HG03097 (cell line): Measurements from ENCODE around the gene BACH2.
"Not testable (repeated sequence)": the region's sequence is repeated elsewhere in the genome, so short reads cannot be mapped to it uniquely, and the experiment has no call there.

Source experiments
- ATAC-seq: cut with Tn5 transposase; IDR thresholded peaks from one replicate; pipeline ENCODE4 v1.9.1; 2021; ENCODE audit not compliant: unreplicated experiment, low FRiP score

BACH2 gene

DNA sequence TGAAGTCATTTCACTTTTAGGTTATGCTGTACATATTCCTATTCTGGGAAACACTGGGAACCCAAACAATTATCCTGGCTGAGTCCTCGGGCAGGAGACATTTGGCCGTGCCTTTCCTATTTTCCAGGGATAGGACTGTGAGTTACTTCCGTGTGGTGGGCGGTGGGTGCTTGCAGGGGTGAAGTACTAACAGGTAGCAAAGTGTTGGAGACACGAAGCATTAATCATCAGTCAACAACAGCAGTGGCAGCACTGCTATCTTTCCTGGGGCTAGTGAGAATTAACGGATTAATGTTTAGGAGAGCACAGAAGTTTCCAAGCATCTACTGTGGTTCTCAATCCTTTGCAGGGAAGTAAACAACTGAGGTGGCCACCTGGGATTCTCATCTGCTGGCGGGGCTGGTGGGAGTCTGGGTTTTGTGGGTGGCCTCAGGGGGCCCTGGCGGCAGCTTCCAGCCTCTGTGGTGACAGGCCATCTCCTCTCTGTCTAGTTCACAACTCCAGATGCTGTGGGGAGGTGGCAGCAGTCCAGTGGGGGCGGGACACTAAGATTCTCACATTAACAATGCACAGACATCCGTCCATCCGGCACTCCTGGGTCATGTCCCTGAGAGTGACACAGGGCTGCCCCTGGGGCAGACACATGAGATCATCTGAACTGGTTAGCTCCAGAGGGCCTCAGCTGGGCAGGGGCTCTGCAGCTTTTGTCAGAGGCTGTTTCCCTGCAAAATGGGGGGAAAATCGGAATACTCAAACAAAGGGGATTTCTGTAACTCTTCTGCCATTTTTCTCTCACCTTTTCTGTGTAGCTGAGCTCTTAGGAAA, 311.5 kb downstream of the BACH2 start:
- no peak for ATAC-seq

DNA sequence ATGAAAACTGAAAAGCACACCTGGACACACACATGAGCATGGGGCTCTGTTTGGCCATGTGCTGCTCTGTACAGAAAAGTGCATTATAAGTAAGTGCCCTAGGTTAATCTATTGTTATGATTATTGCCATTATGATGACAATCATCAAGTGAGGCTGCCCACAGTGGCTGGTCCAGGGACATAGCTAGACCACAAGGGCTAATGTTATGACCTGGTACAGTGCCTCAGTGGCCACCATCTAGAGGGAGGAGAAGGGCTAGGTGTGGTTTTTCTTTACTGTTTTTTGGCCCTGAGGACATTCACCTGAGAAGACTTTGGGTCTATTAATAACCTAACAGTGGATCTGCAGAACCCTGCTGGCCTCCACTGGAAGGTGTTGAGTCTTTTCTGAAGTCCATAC, 316.3 kb downstream of the BACH2 start:
- ATAC-seq, result no peak

- no peak for ATAC-seq
These were observed 317.0 kb downstream of the BACH2 start for GRCh38 chr6:89979481-89980119.

DNA sequence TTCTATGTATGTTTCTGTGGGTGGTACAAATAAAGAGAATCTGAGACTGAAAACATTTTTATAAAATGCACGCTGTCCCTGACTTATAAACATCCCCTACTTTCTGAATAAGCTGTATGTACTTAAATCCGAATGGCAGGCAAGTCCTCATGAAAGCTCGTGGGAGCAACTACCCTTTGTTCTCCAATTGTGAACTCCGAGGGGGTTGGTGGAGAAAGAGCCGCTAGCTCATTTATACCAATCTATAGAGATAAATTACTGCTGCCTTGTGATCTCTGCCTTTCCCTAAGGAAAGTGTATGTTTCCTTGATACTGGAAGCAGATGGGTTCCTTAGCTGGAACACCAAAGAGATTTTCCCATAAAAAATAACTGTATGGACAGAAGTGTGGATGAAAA, 317.9 kb downstream of the BACH2 start:
- ATAC-seq, result no peak

- no peak for ATAC-seq
These were observed 318.6 kb downstream of the BACH2 start for GRCh38 chr6:89977808-89978748.

GRCh38 chr6:89976694-89977020, 320.0 kb downstream of the BACH2 start:
- no peak for ATAC-seq

DNA sequence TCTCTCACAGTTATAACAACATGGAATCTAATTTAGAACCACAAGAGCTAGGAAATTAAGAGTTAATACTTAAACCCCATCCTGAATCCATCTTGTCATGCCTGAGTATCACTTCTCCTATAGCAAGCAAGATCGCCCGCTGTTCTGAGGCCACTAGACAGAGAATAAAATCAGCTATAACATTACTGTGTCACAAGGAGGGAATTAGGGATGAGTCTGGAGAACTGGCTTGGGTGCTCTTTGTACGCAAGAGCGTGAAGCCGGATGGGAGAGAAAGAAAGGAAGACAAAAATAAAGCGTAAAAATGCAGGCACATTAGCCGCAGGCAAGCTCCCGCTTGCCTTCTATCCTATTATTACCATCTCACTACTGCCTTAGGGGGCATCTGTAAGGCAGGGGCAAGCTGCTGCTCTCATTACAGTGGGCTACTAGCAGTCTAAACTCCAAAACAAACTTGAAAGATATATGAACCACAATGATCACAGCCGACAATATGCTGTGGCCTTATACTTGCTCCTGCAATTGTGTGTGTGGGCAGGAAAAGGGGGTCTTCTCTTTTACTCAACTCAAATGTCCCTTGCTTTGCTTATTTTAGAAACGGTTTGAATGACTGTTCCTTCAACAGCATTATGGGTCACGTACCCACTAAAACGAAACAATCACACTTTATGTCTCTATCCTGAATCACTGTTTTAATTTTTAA, 320.5 kb downstream of the BACH2 start:
- no peak for ATAC-seq

- no peak for ATAC-seq
These were observed 321.3 kb downstream of the BACH2 start for GRCh38 chr6:89975366-89975765.

GRCh38 chr6:89974834-89975233, 321.8 kb downstream of the BACH2 start:
- no peak for ATAC-seq

- no peak for ATAC-seq
These were observed 324.6 kb downstream of the BACH2 start for GRCh38 chr6:89972025-89972381.

- not testable (repeated sequence) for ATAC-seq
These were observed 325.2 kb downstream of the BACH2 start for GRCh38 chr6:89971338-89972024.

DNA sequence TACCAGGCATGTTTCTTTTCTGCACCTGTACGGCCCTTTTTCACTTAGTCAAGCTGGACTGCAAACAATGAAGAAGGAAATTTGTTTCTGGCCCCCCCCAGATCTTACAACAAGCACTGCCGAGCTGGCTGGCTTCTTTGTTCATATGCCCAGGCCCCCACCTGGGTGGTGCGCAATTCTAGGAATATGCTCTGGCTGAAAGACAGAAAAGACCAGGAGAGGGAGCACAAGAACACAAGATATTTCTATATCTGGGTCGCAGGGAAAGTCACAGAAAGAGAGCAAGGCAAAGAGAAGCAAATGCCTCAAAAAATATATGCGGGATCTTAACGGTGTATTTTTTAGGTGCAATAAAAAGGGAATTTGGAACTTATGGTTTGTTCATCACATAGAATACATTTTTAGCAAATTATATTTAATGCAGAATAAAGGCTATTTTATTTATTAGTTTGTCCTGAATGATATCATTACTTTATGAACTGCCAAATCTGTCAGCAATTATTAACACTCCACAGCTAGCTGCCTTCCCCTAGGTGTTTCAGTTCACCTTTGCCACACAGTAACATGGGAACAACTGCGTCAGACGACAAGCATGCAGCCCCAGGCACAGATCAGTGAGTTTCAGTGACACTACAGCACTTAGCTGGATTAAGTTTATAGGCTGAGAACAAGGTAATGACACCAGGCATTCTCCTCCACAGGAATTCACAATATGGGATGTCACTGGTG, 325.9 kb downstream of the BACH2 start:
- ATAC-seq, result no peak

GRCh38 chr6:89970072-89970471, 326.6 kb downstream of the BACH2 start:
- ATAC-seq, result no peak

DNA sequence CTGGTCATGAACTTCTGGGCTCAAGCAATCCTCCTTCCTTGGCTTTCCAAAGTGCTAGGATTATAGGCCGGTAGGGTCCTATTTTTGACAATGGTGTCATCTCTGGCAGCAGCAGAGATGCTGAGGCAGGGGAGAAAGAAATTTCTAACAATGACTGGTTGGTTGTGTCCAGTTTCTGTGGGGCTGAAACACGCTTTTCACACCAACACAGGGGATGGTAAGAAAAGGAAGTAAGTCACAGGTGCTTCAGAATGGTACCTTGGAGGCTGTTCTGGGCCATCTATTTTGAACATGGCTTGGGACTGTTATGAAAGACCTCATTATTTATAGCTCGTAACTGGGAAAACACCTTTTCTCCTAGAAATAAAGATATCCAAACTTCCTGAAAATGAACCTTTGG, 329.7 kb downstream of the BACH2 start:
- no peak for ATAC-seq

GRCh38 chr6:89966228-89966544, 330.5 kb downstream of the BACH2 start:
- ATAC-seq, result no peak

- ATAC-seq, result no peak
These were observed 331.0 kb downstream of the BACH2 start for GRCh38 chr6:89965441-89966227.

- no peak for ATAC-seq
These were observed 333.3 kb downstream of the BACH2 start for GRCh38 chr6:89963391-89963790.

DNA sequence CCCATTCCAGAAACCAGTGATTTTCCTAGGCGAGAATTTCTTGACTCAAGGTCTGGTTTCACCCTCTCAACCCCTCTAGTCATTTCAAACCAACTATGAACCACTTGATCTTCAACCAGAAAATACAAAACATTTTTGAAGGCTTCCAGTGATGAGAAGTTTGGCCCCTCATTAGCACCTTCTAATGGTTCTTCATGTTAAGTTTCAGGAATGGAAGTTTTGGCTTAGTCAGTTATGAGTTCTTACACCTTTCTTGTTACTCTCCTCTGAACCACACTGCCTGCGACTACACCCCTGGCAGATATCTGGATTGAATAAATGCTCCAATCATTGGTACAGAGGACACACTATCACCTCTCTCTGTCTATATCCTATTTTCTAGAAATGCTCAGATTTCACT, 335.2 kb downstream of the BACH2 start:
- no peak for ATAC-seq

DNA sequence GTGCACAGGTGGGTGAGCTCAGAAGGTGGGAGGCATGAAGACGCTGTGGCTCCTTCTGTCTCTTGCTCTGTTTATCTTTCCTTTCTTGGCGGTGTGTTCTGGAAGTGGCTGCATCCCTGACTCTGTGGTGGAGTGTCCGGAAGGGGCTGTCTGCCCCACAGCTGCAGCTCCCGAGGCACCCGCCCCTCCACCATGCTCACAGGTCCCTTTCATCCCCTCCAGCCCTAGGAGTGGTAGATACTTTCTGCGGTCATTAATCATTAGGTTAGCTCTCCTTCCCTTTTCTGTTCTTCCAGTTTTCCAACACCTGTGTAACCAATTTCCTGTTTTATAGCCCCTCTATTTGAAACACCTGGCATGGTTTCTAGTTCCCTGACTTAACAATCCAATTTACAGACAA, 336.8 kb downstream of the BACH2 start:
- no peak for ATAC-seq
